Measurements from ENCODE around the gene GNAT2. TPM values are rescaled to one million over a fixed set of nuclear protein-coding genes. Genes with fewer than 3 reads are reported as not detected.

GNAT2 gene
- total and polyA plus RNA-seq, 2 experiments from 2014 or later = not detected

- no peaks in the 10 kb centered on the region for H3K9me2 ChIP-seq (ENCODE audit: insufficient read depth)
- peaks cover 26% of the 10 kb centered on the region for H3F3A ChIP-seq (ENCODE audit: insufficient read depth)
- H3K9ac ChIP-seq = peak overlapping the region; percentile 100
- in situ Hi-C loops (cut with MboI) = no loop called here
- H2AFZ ChIP-seq = no peak overlapping the region
- peak overlapping the region; percentile 95 for H3K4me2 ChIP-seq (ENCODE audit: unreplicated experiment)
- TF ChIP-seq EZH2 (IDR thresholded peaks at IDR 0.05; ENCODE audit: insufficient read depth, poor library complexity, severe bottlenecking) = no peak
- TF ChIP-seq EZH2phosphoT487 (IDR thresholded peaks at IDR 0.05; ENCODE audit: insufficient read depth, low read depth) = no peak
- no peaks in the 10 kb centered on the region for H3K36me3 ChIP-seq (ENCODE audit: low read depth)
- peaks cover 58% of the 10 kb centered on the region for H3K4me1 ChIP-seq (ENCODE audit: insufficient read depth)
- no peaks in the 10 kb centered on the region for H3K9me3 ChIP-seq (ENCODE audit: low read depth)
- peak overlapping the region; percentile 99 for H3K27ac ChIP-seq
- H4K20me1 ChIP-seq (ENCODE audit: insufficient read depth) = no peaks in the 10 kb centered on the region; the same call in 1 of the 2 replicates
- no peaks in the 10 kb centered on the region for H3K27me3 ChIP-seq (replicated peaks; ENCODE audit: insufficient read depth)
- peak overlapping the region; percentile 92 for H3K4me3 ChIP-seq
- H3K79me2 ChIP-seq (ENCODE audit: insufficient read depth) = peaks cover 67% of the 10 kb centered on the region
- WGBS, 2 experiments (ENCODE audit: low coverage in 1 of 2, low lambda C conversion rate in 2 of 2, missing lambda C conversion rate in 2 of 2) = 18 to 25% methylated on average over 11 to 13 of the region's 13 CpGs
- peak; percentile 87 for DNase-seq
These were observed 2.1 kb upstream of the GNAT2 start for GRCh38 chr1:109621379-109622136.

DNA sequence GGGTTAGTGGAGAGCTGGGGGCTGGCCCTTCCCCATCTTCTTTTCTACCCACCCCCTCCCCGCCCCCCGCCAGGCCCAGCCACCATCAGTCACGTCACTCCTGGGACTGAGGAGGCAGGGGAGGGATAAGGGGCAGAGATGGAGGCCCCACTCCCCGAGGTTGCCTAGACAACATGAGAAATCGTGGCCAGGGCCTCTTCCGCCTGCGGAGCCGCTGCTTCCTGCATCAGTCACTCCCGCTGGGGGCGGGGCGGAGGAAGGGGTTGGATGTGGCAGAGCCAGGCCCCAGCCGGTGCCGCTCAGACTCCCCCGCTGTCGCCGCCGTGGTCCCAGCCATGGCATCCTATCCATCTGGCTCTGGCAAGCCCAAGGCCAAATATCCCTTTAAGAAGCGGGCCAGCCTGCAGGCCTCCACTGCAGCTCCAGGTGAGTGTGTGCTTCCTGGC, 1.4 kb upstream of the GNAT2 start:
- H3K27ac ChIP-seq = peak overlapping the region; percentile 99
- H3K9me2 ChIP-seq (ENCODE audit: insufficient read depth) = no peaks in the 10 kb centered on the region
- H3K4me1 ChIP-seq (ENCODE audit: insufficient read depth) = peaks cover 61% of the 10 kb centered on the region
- H3K4me2 ChIP-seq (ENCODE audit: unreplicated experiment) = peak overlapping the region; percentile 95
- H3K36me3 ChIP-seq (ENCODE audit: low read depth) = no peaks in the 10 kb centered on the region
- TF ChIP-seq EZH2 (IDR thresholded peaks at IDR 0.05; ENCODE audit: insufficient read depth, poor library complexity, severe bottlenecking) = no peak
- TF ChIP-seq EZH2phosphoT487 (IDR thresholded peaks at IDR 0.05; ENCODE audit: insufficient read depth, low read depth) = no peak
- H2AFZ ChIP-seq = peak overlapping the region; percentile 69
- peak; percentile 98 for DNase-seq
- no peaks in the 10 kb centered on the region; the same call in 1 of the 2 replicates for H4K20me1 ChIP-seq (ENCODE audit: insufficient read depth)
- H3K27me3 ChIP-seq (replicated peaks; ENCODE audit: insufficient read depth) = no peaks in the 10 kb centered on the region
- peak overlapping the region; percentile 92 for H3K4me3 ChIP-seq
- peaks cover 33% of the 10 kb centered on the region for H3F3A ChIP-seq (ENCODE audit: insufficient read depth)
- H3K79me2 ChIP-seq (ENCODE audit: insufficient read depth) = peaks cover 62% of the 10 kb centered on the region
- in situ Hi-C loops (cut with MboI) = no loop called here
- no peaks in the 10 kb centered on the region for H3K9me3 ChIP-seq (ENCODE audit: low read depth)
- peak overlapping the region; percentile 100 for H3K9ac ChIP-seq
- WGBS, 2 experiments (ENCODE audit: low coverage in 1 of 2, low lambda C conversion rate in 2 of 2, missing lambda C conversion rate in 2 of 2) = 0 to 2% methylated on average over 18 of the region's 18 CpGs

GRCh38 chr1:109620401-109620791, 980 bp upstream of the GNAT2 start:
- in situ Hi-C loops (cut with MboI) = no loop called here
- Histone ChIP-seq H3K27ac (peak overlapping the region; percentile 99), H3K36me3 (ENCODE audit: low read depth) (no peaks in the 10 kb centered on the region), H2AFZ (peak overlapping the region; percentile 69), H3K4me1 (ENCODE audit: insufficient read depth) (peaks cover 61% of the 10 kb centered on the region), H3F3A (ENCODE audit: insufficient read depth) (peaks cover 36% of the 10 kb centered on the region), H3K9ac (peak overlapping the region; percentile 100), H3K27me3 (replicated peaks; ENCODE audit: insufficient read depth) (no peaks in the 10 kb centered on the region), H3K79me2 (ENCODE audit: insufficient read depth) (peaks cover 57% of the 10 kb centered on the region), H3K9me3 (ENCODE audit: low read depth) (no peaks in the 10 kb centered on the region), H3K4me3 (peak overlapping the region; percentile 92), H3K4me2 (ENCODE audit: unreplicated experiment) (peak overlapping the region; percentile 95), H3K9me2 (ENCODE audit: insufficient read depth) (no peaks in the 10 kb centered on the region), H4K20me1 (ENCODE audit: insufficient read depth) (no peaks in the 10 kb centered on the region; the same call in 1 of the 2 replicates)
- WGBS, 2 experiments (ENCODE audit: low coverage in 1 of 2, low lambda C conversion rate in 2 of 2, missing lambda C conversion rate in 2 of 2) = 0 to 1% methylated on average over 9 of the region's 9 CpGs
- DNase-seq = peak; percentile 81
- TF ChIP-seq EZH2 (IDR thresholded peaks at IDR 0.05; ENCODE audit: insufficient read depth, poor library complexity, severe bottlenecking) (no peak), EZH2phosphoT487 (IDR thresholded peaks at IDR 0.05; ENCODE audit: insufficient read depth, low read depth) (no peak)

GRCh38 chr1:109618661-109619575, 498 bp downstream of the GNAT2 start:
- Histone ChIP-seq H3K27ac (peak overlapping the region; percentile 99), H3K9me3 (ENCODE audit: low read depth) (no peaks in the 10 kb centered on the region), H3K4me2 (ENCODE audit: unreplicated experiment) (peak overlapping the region; percentile 95), H3K9ac (peak overlapping the region; percentile 100), H3K27me3 (replicated peaks; ENCODE audit: insufficient read depth) (no peaks in the 10 kb centered on the region), H3K36me3 (ENCODE audit: low read depth) (no peaks in the 10 kb centered on the region), H3K9me2 (ENCODE audit: insufficient read depth) (no peaks in the 10 kb centered on the region), H4K20me1 (ENCODE audit: insufficient read depth) (no peaks in the 10 kb centered on the region; the same call in 1 of the 2 replicates), H3K4me1 (ENCODE audit: insufficient read depth) (peaks cover 54% of the 10 kb centered on the region), H3K4me3 (peak overlapping the region; percentile 92), H3K79me2 (ENCODE audit: insufficient read depth) (peaks cover 42% of the 10 kb centered on the region), H2AFZ (peak overlapping the region; percentile 69), H3F3A (ENCODE audit: insufficient read depth) (peaks cover 38% of the 10 kb centered on the region)
- no peak for DNase-seq
- TF ChIP-seq EZH2 (IDR thresholded peaks at IDR 0.05; ENCODE audit: insufficient read depth, poor library complexity, severe bottlenecking) (no peak), EZH2phosphoT487 (IDR thresholded peaks at IDR 0.05; ENCODE audit: insufficient read depth, low read depth) (no peak)
- in situ Hi-C loops (cut with MboI) = no loop called here
- 54 to 59% methylated on average over 9 of the region's 9 CpGs for WGBS, 2 experiments (ENCODE audit: low coverage in 1 of 2, low lambda C conversion rate in 2 of 2, missing lambda C conversion rate in 2 of 2)

Measured in GM23248 (cell line).